HG03108 (cell line): ENCODE measurements around the gene MPP2.
"Not testable (repeated sequence)": the region's sequence is repeated elsewhere in the genome, so short reads cannot be mapped to it uniquely, and the experiment has no call there.

Experiments
- ATAC-seq: cut with Tn5 transposase; IDR thresholded peaks from one replicate; pipeline ENCODE4 v1.9.1; 2021; ENCODE audit warnings: moderate library complexity; ENCODE audit not compliant: unreplicated experiment

The MPP2 gene

DNA sequence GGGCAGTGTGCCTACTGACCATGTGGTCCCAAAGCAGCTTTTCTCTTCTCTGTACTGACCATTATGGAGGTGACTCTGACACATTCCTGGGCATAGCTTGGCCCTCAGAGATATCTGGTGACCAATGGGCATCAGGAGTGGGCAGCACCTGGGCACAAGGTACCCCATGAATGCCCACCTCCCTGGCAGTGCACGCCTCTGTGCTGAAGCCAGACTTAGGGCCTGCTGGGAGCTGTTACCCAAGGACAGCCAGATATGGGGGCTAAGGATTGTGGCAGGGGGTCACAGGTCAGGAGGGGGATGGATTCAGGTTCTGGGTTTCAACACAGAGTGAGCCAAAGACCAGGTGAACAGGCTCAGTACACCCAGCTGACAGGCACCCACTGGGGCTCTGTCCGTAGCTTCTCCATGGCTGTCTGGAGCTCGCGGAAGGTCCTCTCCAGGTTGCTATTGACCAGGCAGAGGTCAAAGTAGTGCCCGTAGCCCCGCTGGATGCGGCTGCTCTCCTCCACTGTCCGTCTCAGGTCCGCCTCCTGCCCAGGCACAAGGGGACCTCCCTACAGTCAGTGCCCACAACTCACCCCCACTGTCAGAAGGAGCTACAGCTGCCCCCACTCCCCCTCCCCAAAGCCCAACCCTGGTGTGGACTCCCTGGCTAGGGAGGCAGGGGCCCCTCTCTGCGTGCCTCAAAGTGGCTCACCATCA, 29.7 kb downstream of the MPP2 start:
- no peak for ATAC-seq

DNA sequence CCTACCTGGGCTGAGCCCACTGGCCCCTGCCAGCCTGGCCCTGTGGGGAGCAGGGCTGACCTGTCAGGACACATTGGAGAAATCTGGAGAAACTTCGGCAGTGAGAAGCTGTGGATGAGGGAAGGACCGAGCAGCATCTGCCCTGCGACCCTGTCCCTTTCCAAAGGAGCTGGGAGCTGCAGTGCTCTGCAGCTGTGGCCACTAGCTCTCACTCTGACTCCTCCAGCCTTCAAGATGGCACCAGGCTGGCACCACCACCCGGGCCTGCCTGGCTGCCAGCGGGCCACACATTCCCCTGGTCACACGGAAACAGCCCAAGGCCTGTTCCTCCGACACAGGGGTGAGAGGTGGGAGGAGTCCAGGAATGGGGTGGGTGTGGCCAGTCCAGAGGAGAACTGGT, 30.3 kb downstream of the MPP2 start:
- ATAC-seq: no peak

DNA sequence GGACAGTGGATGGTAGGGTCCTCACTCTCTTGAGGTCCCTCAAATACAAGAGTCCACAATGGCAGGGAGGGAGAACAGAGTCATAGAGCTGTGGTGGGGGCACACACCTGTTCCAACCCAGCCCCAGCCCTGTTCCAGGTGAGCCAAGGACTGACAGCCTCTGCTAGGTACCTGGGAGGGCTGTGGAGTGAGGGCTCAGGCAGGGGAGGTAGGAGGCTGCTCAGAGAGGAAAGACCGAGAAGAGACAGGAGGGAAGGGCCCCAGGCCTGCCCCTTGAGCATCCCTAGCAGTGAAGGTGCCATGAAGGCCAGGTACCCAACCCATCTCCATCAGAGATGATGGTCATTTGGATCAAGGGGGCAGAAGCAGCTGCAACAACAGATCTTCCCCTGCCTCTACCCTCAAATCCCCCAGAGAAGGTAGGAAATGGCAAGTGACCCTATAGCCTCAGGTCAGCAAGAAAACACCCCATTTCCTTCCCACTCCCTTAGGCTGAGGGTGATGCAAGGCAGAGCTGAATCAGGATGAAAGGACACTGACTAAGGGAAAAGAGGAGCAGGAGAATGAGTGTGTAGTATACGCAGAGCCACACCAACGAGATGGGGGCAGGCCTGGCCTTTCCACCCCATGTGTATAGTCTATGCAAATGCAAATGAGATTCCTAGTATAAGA, 31.7 kb downstream of the MPP2 start:
- ATAC-seq: no peak

DNA sequence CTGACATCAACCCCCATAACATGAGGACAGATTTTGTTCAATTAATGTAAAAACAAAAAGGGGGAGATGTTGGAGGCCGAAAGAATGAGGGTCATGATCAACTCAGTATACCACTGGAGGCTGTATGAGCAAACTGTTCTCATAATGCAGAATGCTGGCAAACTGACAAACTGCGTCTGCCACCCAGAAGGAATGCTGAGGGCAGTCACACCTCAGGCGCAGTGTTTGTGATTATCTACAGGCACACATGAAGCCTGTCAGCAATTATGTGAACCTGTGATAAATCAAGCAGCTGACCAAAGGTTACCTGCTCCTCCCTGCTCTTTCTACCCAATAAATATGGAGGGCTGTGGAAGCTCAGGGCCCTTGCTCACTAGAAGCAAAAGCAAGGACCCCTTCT, 33.0 kb downstream of the MPP2 start:
- no peak for ATAC-seq

DNA sequence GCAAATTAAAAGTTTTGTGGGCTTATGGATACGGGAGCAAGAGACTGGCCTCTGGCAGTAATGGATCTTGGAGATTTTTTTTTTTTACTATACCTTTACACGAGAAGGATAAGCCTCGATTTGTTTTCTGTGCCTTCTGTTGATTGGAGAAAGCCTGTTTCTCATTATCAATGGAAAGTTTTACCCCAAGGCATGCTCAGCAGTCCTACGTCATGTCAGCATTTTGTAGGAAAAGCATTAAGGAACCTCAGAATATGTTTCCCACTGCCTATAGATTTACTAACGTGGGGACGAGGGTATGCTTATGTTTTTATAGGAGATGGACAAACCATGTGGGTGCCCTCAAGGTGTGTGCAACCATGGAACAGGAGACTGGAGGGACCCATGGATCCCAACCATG, 33.5 kb downstream of the MPP2 start:
- no peak for ATAC-seq

DNA sequence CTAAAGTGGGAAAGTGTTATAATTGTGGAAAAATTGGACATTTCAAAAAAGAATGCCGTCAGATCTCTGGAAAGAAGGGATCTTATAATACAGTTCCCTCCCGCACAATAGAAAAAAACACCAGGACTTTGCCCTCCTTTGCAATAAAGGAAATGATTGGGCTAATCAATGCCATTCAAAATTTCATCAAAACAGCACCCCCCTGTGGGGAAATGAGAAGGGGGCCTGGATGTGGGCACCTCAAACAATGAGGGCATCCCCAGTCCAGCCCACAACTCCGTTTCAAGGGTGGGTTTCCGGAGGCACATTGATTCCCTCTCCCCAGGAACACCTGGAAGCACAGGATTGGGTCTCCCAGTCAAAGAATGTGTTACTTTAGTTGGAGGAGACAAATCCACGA, 34.2 kb downstream of the MPP2 start:
- no peak for ATAC-seq

DNA sequence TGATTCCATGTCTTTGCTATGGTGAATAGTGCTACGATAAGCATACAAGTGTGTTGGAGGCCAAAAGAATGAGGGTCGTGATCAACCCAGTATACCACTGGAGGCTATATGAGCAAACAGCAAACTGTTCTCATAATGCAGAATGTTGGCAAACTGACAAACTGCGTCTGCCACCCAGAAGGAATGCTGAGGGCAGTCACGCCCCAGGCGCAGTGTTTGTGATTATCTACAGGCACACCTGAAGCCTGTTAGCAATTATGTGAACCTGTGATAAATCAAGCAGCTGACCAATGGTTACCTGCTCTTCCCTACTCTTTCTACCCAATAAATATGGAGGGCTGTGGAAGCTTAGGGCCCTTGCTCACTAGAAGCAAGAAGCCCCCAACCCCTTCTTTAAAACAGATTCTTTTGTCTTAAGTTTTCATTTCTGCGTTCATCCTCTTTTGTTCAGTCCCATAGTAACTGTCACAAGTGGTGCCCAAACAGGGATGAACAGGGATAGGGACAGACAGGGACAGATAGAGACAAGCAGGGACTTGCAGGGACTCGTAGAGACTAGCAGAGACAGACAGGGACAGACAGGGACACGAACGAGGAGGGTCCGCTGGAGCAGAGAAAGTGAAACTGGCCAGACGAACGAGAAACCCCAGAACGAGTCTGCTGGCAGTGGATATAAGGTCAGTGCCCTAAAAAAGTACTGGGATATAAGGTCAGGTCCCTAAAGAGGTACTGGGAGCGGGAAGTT, 35.2 kb downstream of the MPP2 start:
- ATAC-seq: no peak

DNA sequence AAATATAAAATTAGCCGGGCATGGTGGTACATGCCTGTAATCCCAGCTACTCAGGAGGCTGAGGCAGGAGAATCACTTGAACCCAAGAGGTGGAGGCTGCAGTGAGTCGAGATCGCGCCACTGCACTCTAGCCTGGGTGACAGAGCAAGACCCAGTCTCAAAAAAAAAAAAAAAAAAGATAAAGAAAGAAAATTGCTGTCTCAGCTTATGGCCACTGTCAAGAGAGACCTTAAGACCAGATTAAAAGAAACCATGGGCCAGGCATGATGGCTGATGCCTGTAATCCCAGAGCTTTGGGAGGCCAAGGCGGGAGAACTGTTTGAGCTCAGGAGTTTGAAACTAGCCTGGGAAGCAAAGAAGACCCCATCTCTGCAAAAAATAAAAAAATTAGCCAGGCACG, 38.3 kb downstream of the MPP2 start:
- not testable (repeated sequence) for ATAC-seq

DNA sequence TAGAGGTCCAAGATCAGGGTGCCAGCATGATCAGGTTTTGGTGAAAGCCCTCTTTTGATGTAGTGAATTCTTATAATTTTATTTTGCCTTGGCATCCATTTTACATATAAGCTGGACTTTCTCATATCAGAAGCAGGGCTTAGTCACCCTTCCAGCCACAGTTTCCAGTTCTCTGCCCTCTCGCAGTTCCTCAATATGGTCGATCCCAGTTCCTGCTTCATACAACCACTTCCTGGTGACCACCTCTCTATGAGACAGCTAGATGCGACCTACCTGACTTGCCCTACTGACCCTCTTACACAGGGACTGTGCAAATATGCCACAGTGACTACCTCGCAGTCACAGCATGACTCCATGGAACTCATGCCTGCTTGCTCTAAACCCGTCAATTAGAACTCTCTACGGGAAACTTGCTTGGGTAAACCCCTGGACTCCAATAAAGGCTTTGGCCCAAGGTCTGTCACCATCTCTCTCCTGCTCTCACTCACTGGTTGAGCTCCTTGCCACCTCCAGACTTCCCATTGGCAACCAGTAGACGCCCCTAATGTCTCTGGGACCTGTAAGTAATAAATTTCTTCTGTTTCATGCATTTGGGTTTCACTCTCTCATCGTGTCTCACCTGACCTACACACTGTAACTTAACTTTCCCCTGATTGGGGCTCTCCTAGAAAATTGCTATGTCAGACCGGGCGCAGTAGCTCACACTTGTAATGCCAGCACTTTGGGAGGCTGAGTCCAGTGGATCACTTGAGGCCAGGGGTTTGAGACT, 38.9 kb downstream of the MPP2 start:
- no peak for ATAC-seq

DNA sequence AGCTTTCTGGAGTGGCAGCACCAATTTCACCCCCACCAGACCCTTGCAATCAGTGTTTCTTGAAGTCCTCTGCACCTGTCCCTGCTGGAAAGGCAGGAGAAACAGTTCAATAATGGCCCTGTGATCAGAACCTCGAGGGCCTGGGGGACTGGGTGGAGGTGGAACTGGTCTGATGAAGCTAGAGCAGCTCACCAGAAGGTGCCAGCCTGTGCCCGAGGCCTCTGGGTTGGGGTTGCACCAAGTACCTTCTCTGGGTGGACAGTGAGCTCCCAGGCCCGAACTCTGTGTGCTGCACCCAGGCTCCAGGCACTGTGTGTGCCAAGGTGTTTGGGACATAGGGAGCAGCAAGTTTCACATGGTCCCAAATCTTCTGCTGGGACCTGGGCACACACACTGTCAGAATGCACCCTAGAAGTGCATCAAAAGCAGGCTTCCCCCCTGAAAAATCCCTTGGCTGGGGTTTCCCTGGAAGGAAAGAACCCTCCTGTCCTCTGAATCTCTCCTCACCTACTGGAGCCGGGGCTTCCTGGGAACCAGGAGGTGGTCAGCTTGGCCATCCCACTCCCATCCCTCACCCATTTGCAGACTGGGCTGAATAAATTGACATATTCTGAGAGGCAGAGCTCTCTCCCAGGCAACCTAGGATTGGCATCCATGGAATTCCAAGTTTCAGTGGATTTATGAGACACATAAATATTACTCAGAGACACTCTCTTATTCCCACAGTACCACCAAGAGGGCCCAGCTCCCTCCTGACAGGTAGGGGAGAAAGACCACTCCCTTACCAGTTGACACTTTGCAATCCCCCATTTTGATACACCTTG, 43.0 kb downstream of the MPP2 start:
- ATAC-seq: no peak

DNA sequence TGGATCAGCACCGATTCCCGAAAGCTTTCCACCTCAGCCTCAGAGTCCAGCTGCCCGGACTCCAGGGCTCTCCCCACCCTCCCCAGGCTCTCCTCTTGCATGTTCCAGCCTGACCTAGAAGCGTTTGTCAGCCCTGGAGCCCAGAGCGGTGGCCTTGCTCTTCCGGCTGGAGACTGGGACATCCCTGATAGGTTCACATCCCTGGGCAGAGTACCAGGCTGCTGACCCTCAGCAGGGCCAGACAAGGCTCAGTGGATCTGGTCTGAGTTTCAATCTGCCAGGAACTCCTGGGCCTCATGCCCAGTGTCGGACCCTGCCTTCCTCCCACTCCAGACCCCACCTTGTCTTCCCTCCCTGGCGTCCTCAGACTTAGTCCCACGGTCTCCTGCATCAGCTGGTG, 45.4 kb downstream of the MPP2 start:
- no peak for ATAC-seq

DNA sequence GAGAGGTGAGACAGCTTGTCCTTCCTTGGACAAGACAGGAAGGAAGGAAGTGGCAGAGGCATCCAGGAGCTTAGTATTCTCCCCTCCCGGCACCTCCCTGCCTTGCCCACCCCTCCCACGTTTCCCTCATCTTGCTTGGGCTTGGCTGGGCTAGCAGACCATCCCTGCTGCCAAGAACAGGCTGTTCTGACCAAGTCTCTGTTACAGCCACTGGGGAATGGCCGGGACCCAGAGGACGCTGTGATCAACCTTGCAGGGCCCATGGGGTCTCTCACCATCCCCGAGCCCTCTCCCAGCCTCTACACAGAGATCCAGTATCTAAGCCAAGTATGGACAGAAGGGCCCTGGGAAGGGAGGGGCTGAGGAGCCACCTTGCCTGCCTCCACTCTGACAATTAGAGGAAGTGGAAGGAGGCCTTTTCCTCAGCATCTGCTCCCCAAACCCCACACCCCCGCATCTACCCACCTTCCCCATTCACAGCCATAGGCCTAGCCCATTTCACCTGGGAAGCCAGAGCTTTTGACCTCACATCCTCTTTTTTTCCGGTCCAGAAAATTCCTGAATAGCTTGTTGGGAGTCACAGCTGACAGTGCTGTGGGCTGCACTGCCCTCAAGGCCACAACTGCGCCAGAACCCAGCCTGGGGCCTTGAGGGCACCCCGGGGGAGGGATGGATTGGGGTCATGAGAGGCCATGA, 46.3 kb downstream of the MPP2 start:
- ATAC-seq: no peak

DNA sequence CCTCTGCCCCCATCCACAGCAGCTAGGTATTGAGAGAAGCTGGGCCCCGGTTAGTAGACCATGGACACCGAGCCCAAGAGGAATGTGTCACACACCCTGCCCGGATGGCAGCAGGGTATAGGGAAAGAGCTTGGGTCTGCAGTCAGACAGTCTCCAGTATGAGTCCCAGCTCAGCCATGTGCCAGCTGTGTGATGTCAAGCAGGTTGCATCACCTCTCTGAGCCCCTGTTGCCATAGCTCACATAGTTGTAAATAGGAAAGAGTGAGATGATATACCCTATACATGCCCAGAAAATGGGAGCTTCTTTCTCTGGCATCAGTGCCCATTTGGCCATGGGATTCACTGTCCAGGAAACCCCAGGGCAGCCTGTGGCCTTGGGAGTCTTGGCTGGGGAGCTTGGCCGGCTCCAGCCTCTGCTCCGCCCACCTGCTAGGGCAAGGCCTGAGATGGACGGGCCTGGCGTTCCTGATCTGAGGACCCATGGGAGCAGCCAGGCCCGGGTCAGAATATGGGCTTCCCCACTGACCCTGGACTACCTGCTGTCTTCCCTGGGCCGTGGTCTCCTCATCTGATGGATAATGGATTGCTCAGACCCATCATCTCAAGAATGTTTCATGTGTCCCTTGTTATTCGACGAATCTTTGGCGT, 47.1 kb downstream of the MPP2 start:
- ATAC-seq: no peak

DNA sequence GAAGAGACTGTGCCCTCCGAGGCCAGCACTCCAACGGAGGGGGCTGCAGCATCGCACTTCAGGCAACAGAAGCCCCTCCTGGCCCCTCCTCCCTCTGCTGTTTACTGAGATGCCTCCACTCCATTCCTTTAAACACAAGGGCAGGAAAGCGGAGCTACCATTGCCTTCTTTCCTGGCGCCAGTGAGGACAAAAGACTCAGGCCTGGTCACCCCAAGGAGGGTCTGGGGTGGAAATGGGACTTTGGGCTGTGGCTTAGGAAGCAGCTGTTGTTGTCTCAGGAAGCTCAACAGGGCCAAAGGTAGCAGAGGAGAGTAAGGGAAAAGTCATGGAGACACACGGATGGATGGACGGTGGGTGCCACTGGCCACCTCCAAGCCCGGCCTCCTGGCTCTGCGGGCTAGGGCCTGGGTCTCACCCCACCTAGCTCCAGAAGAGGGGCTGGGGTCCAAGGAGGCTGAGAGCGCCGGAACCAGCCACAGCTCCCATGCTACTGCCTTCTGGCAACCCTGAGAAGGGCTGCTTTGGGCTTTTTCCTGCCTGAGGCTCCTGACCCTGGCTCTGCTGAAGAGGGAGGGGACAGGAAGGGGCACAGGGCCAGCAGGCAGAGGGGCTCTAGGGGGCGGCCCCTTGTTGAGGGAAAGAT, 49.3 kb downstream of the MPP2 start:
- no peak for ATAC-seq

DNA sequence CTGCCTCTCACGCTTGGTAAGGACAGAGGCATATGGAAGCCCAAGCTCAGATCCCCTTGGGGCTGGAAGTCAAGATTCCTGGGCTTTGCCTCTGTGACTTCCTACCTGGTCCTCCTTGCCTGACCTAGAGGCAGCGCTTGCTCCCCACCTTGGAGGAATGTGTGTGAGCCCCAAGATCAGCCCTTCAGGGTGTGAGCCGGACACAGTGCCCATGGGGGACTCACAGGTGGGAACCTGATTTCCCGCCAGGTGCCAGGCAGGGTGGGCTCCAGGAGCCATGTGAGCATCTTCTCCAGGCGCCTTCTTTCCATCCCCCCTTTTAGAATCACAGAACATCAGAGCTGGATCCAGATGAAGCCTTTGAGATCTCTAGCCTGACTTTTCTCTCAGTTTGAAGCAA, 50.2 kb downstream of the MPP2 start:
- no peak for ATAC-seq

DNA sequence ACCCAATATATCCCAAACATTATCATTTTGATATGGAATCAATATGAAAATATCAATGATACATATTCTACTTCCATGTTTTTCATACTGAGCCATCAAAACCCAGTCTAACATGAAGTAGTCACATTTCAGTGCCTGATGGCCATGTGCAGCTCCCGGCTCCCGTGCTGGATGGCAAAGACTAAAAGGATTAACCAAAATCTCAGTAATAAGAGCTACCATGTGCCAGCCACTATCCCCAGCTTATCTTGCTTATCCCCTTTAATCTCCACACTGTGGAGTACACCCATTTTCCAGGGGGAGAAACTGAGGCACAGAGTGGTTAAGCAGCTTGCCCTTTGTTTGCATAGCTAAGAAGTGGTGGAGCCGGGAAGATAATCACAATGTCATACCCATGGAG, 51.2 kb downstream of the MPP2 start:
- ATAC-seq: no peak

DNA sequence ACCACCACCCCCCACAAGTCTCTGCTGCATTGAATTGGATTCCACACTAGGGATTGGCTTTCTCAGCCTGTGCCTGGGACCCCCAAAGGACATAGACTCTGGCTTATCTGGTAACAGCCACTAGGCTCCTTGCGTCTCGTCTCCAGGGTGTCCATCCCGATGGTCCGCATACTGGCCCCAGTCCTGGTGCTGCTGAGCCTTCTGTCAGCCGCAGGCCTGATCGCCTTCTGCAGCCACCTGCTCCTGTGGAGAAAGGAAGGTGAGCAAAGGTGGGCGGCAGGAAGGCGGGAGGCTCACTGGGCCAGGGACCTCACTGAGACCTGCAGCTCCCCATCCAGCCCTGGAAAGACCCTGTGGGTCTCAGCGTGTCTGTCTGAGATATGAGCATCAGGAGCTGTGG, 52.3 kb downstream of the MPP2 start:
- no peak for ATAC-seq

DNA sequence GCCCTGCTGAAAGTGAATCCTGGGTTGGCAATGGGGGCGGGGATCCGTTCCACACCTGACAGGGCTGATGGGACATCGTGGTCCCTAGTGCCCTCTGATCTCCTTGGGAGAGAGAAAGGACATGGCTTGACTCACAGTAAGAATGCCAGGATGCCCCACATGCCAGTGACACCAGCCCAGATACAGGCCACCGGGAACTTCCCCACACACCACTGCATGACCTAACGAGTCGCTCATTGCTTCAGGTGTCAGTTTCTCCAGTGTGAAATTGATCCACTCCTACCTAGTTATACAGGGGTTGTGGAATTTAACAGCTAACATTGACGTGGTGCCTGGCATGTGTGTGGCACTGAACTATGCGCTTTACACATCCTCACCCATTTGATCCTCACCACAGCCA, 52.8 kb downstream of the MPP2 start:
- ATAC-seq: no peak

DNA sequence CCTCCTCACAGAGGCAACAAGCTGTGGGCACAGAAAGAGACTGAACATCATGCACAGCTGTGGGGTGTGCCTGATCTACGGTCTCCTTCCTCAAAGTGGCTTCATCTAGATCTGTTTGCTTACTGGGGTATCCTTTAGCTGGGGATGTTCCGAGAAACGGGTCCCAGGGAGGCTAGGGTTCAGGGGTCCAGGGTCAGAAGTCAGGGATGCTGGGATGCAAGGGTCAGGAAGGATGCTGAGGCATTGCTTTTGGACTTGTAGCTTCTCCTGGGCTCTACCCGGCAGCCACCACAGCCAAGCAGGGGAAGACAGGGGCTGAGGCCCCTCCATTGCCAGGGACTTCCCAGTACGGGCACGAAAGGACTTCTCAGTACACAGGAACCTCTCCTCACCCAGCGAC, 53.8 kb downstream of the MPP2 start:
- ATAC-seq: no peak
